HCT116 (cell line): Measurements from ENCODE around the gene ATP8A2. TPM values are rescaled to one million over a fixed set of nuclear protein-coding genes. Genes with fewer than 3 reads are reported as not detected.

ENCODE experiments used
- ATAC-seq: fragments of 200-7000 bp; cut with Tn5 transposase; 2 replicates; pipeline ENCODE4 v1.9.1; 2020; ENCODE audit warnings: mild to moderate bottlenecking, moderate library complexity
- BruUV-seq: library from RNA; stranded (reverse); fragments of 400-500 nt; replicated peaks from 2 replicates; lab custom pipeline; 2021; lab: Mats Ljungman, UMichigan
- CTCF ChIA-PET: fragments of 300-600 bp; sonication (Branson Sonifier 250); formaldehyde crosslinking; loops from one replicate; lab custom pipeline; 2021; ENCODE audit warnings: antibody characterized with exemption; lab: Charles Lee
- POLR2A ChIA-PET: fragments of 300-600, 350-600 bp; sonication (Branson Sonifier 250); formaldehyde crosslinking; loops from one replicate; lab custom pipeline; 2021; ENCODE audit warnings: antibody characterized with exemption; lab: Charles Lee
- RAD21 ChIA-PET, 2 experiments: fragments of 300-600 bp; sonication (Branson Sonifier 250); formaldehyde crosslinking; loops; one replicate each; lab custom pipeline; 2023; ENCODE audit warnings: low total read pairs in 2 of 2; ENCODE audit not compliant: uncharacterized antibody in 2 of 2, unreplicated experiment in 2 of 2, low non-redundant PET in 1 of 2; lab: Charles Lee
- DNase-seq: peaks from one replicate; pipeline ENCODE4 v3.0.0-alpha.2; 2010; ENCODE audit warnings: low read depth, low spot score
- H2AFZ ChIP-seq: fragments of 200-600 bp; shearing (Covaris generic), sonication (generic); 2 replicates; pipeline ENCODE4 v1.6.1; 2017; ENCODE audit warnings: low read depth, mixed run types, mixed read lengths, antibody characterized with exemption, low read length; ENCODE audit not compliant: poor library complexity, severe bottlenecking
- H3K27ac ChIP-seq: 2 replicates; pipeline ENCODE4 v1.5.1; 2012; ENCODE audit warnings: low read depth, low read length
- H3K27me3 ChIP-seq: fragments of 200-600 bp; sonication (generic); 2 replicates; pipeline ENCODE4 v1.6.1; 2016; ENCODE audit warnings: mixed run types, low read length, mixed read lengths; ENCODE audit not compliant: insufficient read depth
- H3K36me3 ChIP-seq, 2 experiments: fragments of 200-500 bp in 1 of 2; fragments of 200-600 bp in 1 of 2; sonication (Bioruptor generic) in 1 of 2; sonication (generic) in 1 of 2; 2 replicates each; pipeline versions ENCODE4 v1.5.1 to v1.6.1; 2014 to 2016; ENCODE audit warnings: low read length in 2 of 2, inconsistent platforms in 1 of 2, mixed read lengths in 1 of 2, mixed run types in 1 of 2; ENCODE audit not compliant: insufficient read depth in 2 of 2, control insufficient read depth in 1 of 2
- H3K4me1 ChIP-seq, 2 experiments: fragments of 200-600 bp in 1 of 2; sonication (generic) in 1 of 2; 2 replicates each; pipeline versions ENCODE4 v1.5.1 to v1.6.1; 2012 to 2017; ENCODE audit warnings: low read length in 2 of 2, inconsistent platforms in 1 of 2, mild to moderate bottlenecking in 1 of 2, mixed read lengths in 1 of 2, mixed run types in 1 of 2, moderate library complexity in 1 of 2; ENCODE audit not compliant: insufficient read depth in 2 of 2, control insufficient read depth in 1 of 2
- H3K4me2 ChIP-seq: fragments of 200-600 bp; sonication (generic); 2 replicates; pipeline ENCODE4 v1.6.1; 2017; ENCODE audit warnings: mixed run types, low read length, mixed read lengths
- H3K4me3 ChIP-seq, 2 experiments: fragments of 200-600 bp in 1 of 2; sonication (generic) in 1 of 2; replicated peaks in 1 of 2; 2 replicates each; pipeline ENCODE4 v1.5.1; 2011 to 2016; ENCODE audit warnings: low read length in 2 of 2, control low read depth in 1 of 2, low read depth in 1 of 2, mild to moderate bottlenecking in 1 of 2, mixed read lengths in 1 of 2, mixed run types in 1 of 2
- H3K79me2 ChIP-seq: fragments of 200-600 bp; sonication (generic); 2 replicates; pipeline ENCODE4 v1.6.1; 2017; ENCODE audit warnings: mild to moderate bottlenecking, mixed run types, low read length, moderate library complexity, mixed read lengths; ENCODE audit not compliant: insufficient read depth
- H3K9ac ChIP-seq: fragments of 200-600 bp; sonication (generic); 2 replicates; pipeline ENCODE4 v1.6.1; 2016; ENCODE audit warnings: low read length, mixed read lengths
- H3K9me2 ChIP-seq: fragments of 200-600 bp; sonication (generic), shearing (Covaris generic); 2 replicates; pipeline ENCODE4 v1.6.1; 2017; ENCODE audit warnings: mixed run types, mild to moderate bottlenecking, moderate library complexity; ENCODE audit not compliant: insufficient read depth
- H3K9me3 ChIP-seq, 2 experiments: fragments of 200-500 bp in 1 of 2; fragments of 200-600 bp in 1 of 2; sonication (Bioruptor generic) in 1 of 2; sonication (generic) in 1 of 2; 2 replicates each; pipeline ENCODE4 v1.6.1; 2014 to 2017; ENCODE audit warnings: low read length in 2 of 2, mixed read lengths in 2 of 2, inconsistent platforms in 1 of 2, low read depth in 1 of 2, mild to moderate bottlenecking in 1 of 2, mixed run types in 1 of 2, moderate library complexity in 1 of 2; ENCODE audit not compliant: control insufficient read depth in 1 of 2, insufficient read depth in 1 of 2
- H4K20me1 ChIP-seq: fragments of 200-600 bp; sonication (generic), shearing (Covaris generic); 2 replicates; pipeline ENCODE4 v1.6.1; 2017; ENCODE audit warnings: mixed run types, mild to moderate bottlenecking, moderate library complexity; ENCODE audit not compliant: insufficient read depth
- ATF3 ChIP-seq: IDR thresholded peaks from 2 replicates; pipeline ENCODE4 v1.6.1; 2012
- CBX3 ChIP-seq: IDR thresholded peaks from 2 replicates; pipeline ENCODE4 v1.6.1; 2012; ENCODE audit warnings: low read depth
- CEBPB ChIP-seq: IDR thresholded peaks from 2 replicates; pipeline ENCODE4 v1.6.1; 2012; ENCODE audit warnings: low read depth
- FOSL1 ChIP-seq: IDR thresholded peaks from 2 replicates; pipeline ENCODE4 v1.6.1; 2012; ENCODE audit warnings: low read depth
- JUND ChIP-seq: IDR thresholded peaks from 2 replicates; pipeline ENCODE4 v1.6.1; 2012
- MAX ChIP-seq: IDR thresholded peaks from 2 replicates; pipeline ENCODE4 v1.6.1; 2012
- POLR2A ChIP-seq: IDR thresholded peaks from 2 replicates; pipeline ENCODE4 v1.7.0; 2011; ENCODE audit warnings: borderline replicate concordance; ENCODE audit not compliant: insufficient read depth, insufficient read length; ENCODE audit errors: extremely low read depth
- REST ChIP-seq: IDR thresholded peaks from 2 replicates; pipeline ENCODE4 v1.6.1; 2012; ENCODE audit warnings: low read depth
- TCF7L2 ChIP-seq: IDR thresholded peaks from 2 replicates; pipeline ENCODE4 v1.7.0; 2011; ENCODE audit warnings: borderline replicate concordance, inconsistent platforms; ENCODE audit not compliant: insufficient read depth, insufficient read length; ENCODE audit errors: extremely low read depth
- YY1 ChIP-seq: IDR thresholded peaks from 2 replicates; pipeline ENCODE4 v1.6.1; 2011; ENCODE audit warnings: low read length, low read depth, moderate library complexity, mild to moderate bottlenecking; ENCODE audit not compliant: insufficient replicate concordance; ENCODE audit errors: extremely low read depth
- ZBTB33 ChIP-seq: IDR thresholded peaks from 2 replicates; pipeline ENCODE4 v1.6.1; 2011; ENCODE audit warnings: mild to moderate bottlenecking, low read length, moderate library complexity; ENCODE audit not compliant: insufficient replicate concordance; ENCODE audit errors: extremely low read depth
- ZFX ChIP-seq: fragments of 450-650 bp; IDR thresholded peaks from 2 replicates; pipeline ENCODE4 v1.6.1; 2017
- ZNF274 ChIP-seq: fragments of 200-500 bp; sonication (Bioruptor generic); IDR thresholded peaks from 2 replicates; pipeline ENCODE4 v1.6.1; 2014; ENCODE audit warnings: mild to moderate bottlenecking, low read depth, low read length, inconsistent platforms
- intact Hi-C: fragments of 100-400 bp; cut with micrococcal nuclease; formaldehyde crosslinking; loops from 2 replicates; pipeline ENCODE4 v1.10.0; 2022
- total RNA-seq: library from RNA; stranded (reverse); gene quantifications from one replicate; pipeline ENCODE4 v1.2.1, GENCODE V29; 2021; ENCODE audit not compliant: unreplicated experiment

The ATP8A2 gene
- total RNA-seq, 1 experiment from 2014 or later = not detected

GRCh38 chr13:25659091-25659795 is 287.5 kb downstream of the ATP8A2 start:
- DNase-seq (no peak), ATAC-seq (no peak)
- ChIA-PET CTCF (no interaction called here), POLR2A (no interaction called here), RAD21 (interaction anchor here in 1 of 2 experiments (0.6 kb wide), 1 partner anchor 172 kb away, joined by 3 read pairs; no protein-coding TSS in a partner anchor)
- H3K9ac ChIP-seq = no peak overlapping the region
- no peaks in the 10 kb centered on the region for H3K9me2 ChIP-seq
- H3K9me3 ChIP-seq = no peaks in the 10 kb centered on the region
- no peaks in the 10 kb centered on the region for H3K79me2 ChIP-seq
- no peaks in the 10 kb centered on the region for H3K36me3 ChIP-seq
- no peak for TF ChIP-seq YY1
- no peak for TF ChIP-seq POLR2A
- no peak for TF ChIP-seq ATF3
- TF ChIP-seq ZBTB33 = no peak
- no peak for TF ChIP-seq JUND
- TF ChIP-seq CEBPB = no peak
- TF ChIP-seq MAX = no peak
- TF ChIP-seq TCF7L2 = no peak
- TF ChIP-seq FOSL1 = no peak
- no peak for TF ChIP-seq REST
- TF ChIP-seq CBX3 = no peak
- no peak for TF ChIP-seq ZFX
- no peak for TF ChIP-seq ZNF274
- no peaks in the 10 kb centered on the region for H3K4me1 ChIP-seq
- H4K20me1 ChIP-seq = no peaks in the 10 kb centered on the region
- H3K4me3 ChIP-seq = no peak overlapping the region
- no peak overlapping the region for H3K4me2 ChIP-seq
- H3K27me3 ChIP-seq = peaks cover 33% of the 10 kb centered on the region
- no peak overlapping the region for H3K27ac ChIP-seq
- BruUV-seq = no TSS peak
- H2AFZ ChIP-seq = no peak overlapping the region
- intact Hi-C loops = no loop called here
